HepG2 (cell line): Measurements from ENCODE around the gene ZBTB4. TPM values are rescaled to one million over a fixed set of nuclear protein-coding genes. Genes with fewer than 3 reads are reported as not detected.

Source experiments
- ATAC-seq: fragments of 200-7000 bp; cut with Tn5 transposase; 3 replicates; pipeline ENCODE4 v1.9.1; 2020; ENCODE audit warnings: mild to moderate bottlenecking, moderate library complexity
- BruUV-seq: library from RNA; stranded (reverse); fragments of 400-500 nt; replicated peaks from 2 replicates; lab custom pipeline; 2021; lab: Mats Ljungman, UMichigan
- CTCF ChIA-PET: fragments of 300-600 bp; formaldehyde crosslinking; extraction: SDS; loops from one replicate; lab custom pipeline; 2021; ENCODE audit warnings: low total read pairs, inconsistent platforms, low intra/inter-chr PET ratio; lab: Yijun Ruan, JAX
- POLR2A ChIA-PET: fragments of 350-600 bp; sonication (Branson Sonifier 250); formaldehyde crosslinking; loops from one replicate; lab custom pipeline; 2020; ENCODE audit warnings: antibody characterized with exemption, inconsistent platforms; lab: Yijun Ruan, JAX
- DNase-seq: peaks from one replicate; pipeline ENCODE4 v3.0.0-alpha.2; 2015; ENCODE audit warnings: low spot score
- FAIRE-seq: peaks from 3 replicates; lab custom pipeline; 2011; peaks lifted over from hg19 to GRCh38; lab: Jason Lieb, UNC
- H2AFZ ChIP-seq: one replicate; pipeline ENCODE4 v1.6.1; 2011; ENCODE audit warnings: low read length, inconsistent platforms
- H3K27ac ChIP-seq: fragments of 300-600 bp; 3 replicates; pipeline ENCODE4 v1.8.0; 2011; ENCODE audit warnings: mixed run types, mild to moderate bottlenecking, mixed read lengths, low read length, inconsistent platforms; ENCODE audit not compliant: insufficient read depth; ENCODE audit errors: extremely low read length
- H3K27me3 ChIP-seq, 2 experiments: fragments of 200-600 bp in 1 of 2; 2 replicates in 1 of 2; 3 replicates in 1 of 2; pipeline versions ENCODE4 v1.6.0 to v1.8.0; 2011; ENCODE audit warnings: low read length in 2 of 2, mild to moderate bottlenecking in 2 of 2, moderate library complexity in 2 of 2, inconsistent platforms in 1 of 2; ENCODE audit not compliant: insufficient read depth in 2 of 2, control insufficient read depth in 1 of 2
- H3K36me3 ChIP-seq, 2 experiments: fragments of 200-600 bp in 1 of 2; replicated peaks in 1 of 2; 2 replicates in 1 of 2; 3 replicates in 1 of 2; pipeline versions ENCODE4 v1.5.1 to v1.8.0; 2011; ENCODE audit warnings: low read length in 2 of 2, inconsistent platforms in 1 of 2; ENCODE audit not compliant: insufficient read depth in 2 of 2, control insufficient read depth in 1 of 2
- H3K4me1 ChIP-seq: 2 replicates; pipeline ENCODE4 v1.5.1; 2012; ENCODE audit warnings: low read length, inconsistent platforms; ENCODE audit not compliant: insufficient read depth
- H3K4me2 ChIP-seq: 2 replicates; pipeline ENCODE4 v1.6.0; 2011; ENCODE audit warnings: low read depth, low read length, inconsistent platforms
- H3K4me3 ChIP-seq, 3 experiments: fragments of 200-600 bp in 1 of 3; sonication (generic), shearing (Covaris generic) in 1 of 3; replicated peaks in 1 of 3; 2 replicates each; pipeline ENCODE4 v1.5.1; 2011 to 2016; ENCODE audit warnings: low read length in 3 of 3, inconsistent platforms in 2 of 3, low read depth in 2 of 3, mild to moderate bottlenecking in 2 of 3, control low read depth in 1 of 3, mixed read lengths in 1 of 3; ENCODE audit not compliant: insufficient read depth in 1 of 3
- H3K79me2 ChIP-seq: one replicate; pipeline ENCODE4 v1.6.1; 2011; ENCODE audit warnings: low read length, inconsistent platforms; ENCODE audit not compliant: insufficient read depth
- H3K9ac ChIP-seq: 2 replicates; pipeline ENCODE4 v1.6.0; 2011; ENCODE audit warnings: mild to moderate bottlenecking, low read depth, low read length, inconsistent platforms; ENCODE audit not compliant: insufficient read depth
- H3K9me3 ChIP-seq: 2 replicates; pipeline ENCODE4 v1.5.1; 2012; ENCODE audit warnings: mild to moderate bottlenecking, low read length
- H4K20me1 ChIP-seq: 2 replicates; pipeline ENCODE4 v1.6.0; 2011; ENCODE audit warnings: inconsistent platforms, mild to moderate bottlenecking, low read length, moderate library complexity; ENCODE audit not compliant: insufficient read depth
- FOSL2 ChIP-seq: sonication (generic); formaldehyde crosslinking; IDR thresholded peaks from 2 replicates; pipeline ENCODE4 v1.4.0; 2020; ENCODE audit warnings: missing genetic modification reagents
- FOXP1 ChIP-seq, 2 experiments: fragments of 450-650 bp in 1 of 2; IDR thresholded peaks; 2 replicates each; pipeline ENCODE4 v1.6.1; 2017 to 2018; ENCODE audit warnings: antibody characterized with exemption in 1 of 2
- HNRNPH1 ChIP-seq: fragments of 200-400 bp; formaldehyde crosslinking; optimal IDR thresholded peaks from 2 replicates; pipeline ENCODE3; 2017; ENCODE audit warnings: mild to moderate bottlenecking, low read depth, low read length
- NKX3-1 ChIP-seq: sonication (generic); formaldehyde crosslinking; IDR thresholded peaks from 2 replicates; pipeline ENCODE4 v1.5.0; 2020; ENCODE audit warnings: missing genetic modification reagents
- NR3C1 ChIP-seq: sonication (generic); formaldehyde crosslinking; IDR thresholded peaks from 2 replicates; pipeline ENCODE4 v1.4.0; 2020; ENCODE audit warnings: missing genetic modification reagents
- PAX8 ChIP-seq: sonication (generic); formaldehyde crosslinking; IDR thresholded peaks from 2 replicates; pipeline ENCODE4 v1.8.0; 2022; ENCODE audit warnings: mild to moderate bottlenecking, missing genetic modification reagents, borderline replicate concordance
- TRIM22 ChIP-seq: fragments of 450-650 bp; IDR thresholded peaks from 2 replicates; pipeline ENCODE4 v1.6.1; 2017
- ZBTB10 ChIP-seq: sonication (generic); formaldehyde crosslinking; IDR thresholded peaks from 2 replicates; pipeline ENCODE4 v1.4.0; 2020; ENCODE audit warnings: missing genetic modification reagents, borderline replicate concordance
- ZBTB25 ChIP-seq: IDR thresholded peaks from 2 replicates; pipeline ENCODE4 v1.6.1; 2018; ENCODE audit warnings: missing genetic modification reagents
- ZZZ3 ChIP-seq: sonication (generic); formaldehyde crosslinking; IDR thresholded peaks from 2 replicates; pipeline ENCODE4 v1.4.0; 2020; ENCODE audit warnings: missing genetic modification reagents, mild to moderate bottlenecking, borderline replicate concordance
- WGBS: methylation state at CpG from one replicate; pipeline ENCODE4 v1.1.6; 2017; ENCODE audit warnings: low lambda C conversion rate; 5-methylcytosine and 5-hydroxymethylcytosine counted together
- in situ Hi-C: cut with HindIII; loops from 2 replicates; pipeline ENCODE4 v1.10.0; 2017; ENCODE audit warnings: low pct_unique_long_range_greater_than_20kb; ENCODE audit not compliant: extremely low pct_ligation_motif_present
- intact Hi-C: fragments of 100-400 bp; cut with micrococcal nuclease; formaldehyde crosslinking; loops from one replicate; pipeline ENCODE4 v1.10.0; 2022; ENCODE audit not compliant: unreplicated experiment
- polyA plus RNA-seq, 8 experiments: library from polyadenylated mRNA; depleted of rRNA in 3 of 8; stranded (reverse) in 7 of 8; unstranded in 1 of 8; fragments of >200 nt; fragmentation: Illumina TruSeq in 4 of 8; extraction: Trizol in 4 of 8; gene quantifications; 2 replicates each; pipeline versions ENCODE4 v1.2.1 to v1.2.3, GENCODE V29; 2011 to 2016; ENCODE audit warnings: low read depth in 4 of 8, missing spikeins in 1 of 8, mixed read lengths in 1 of 8; ENCODE audit not compliant: insufficient read depth in 1 of 8
- total RNA-seq, 5 experiments: library from RNA; depleted of rRNA; stranded (reverse); fragments of >200 nt; fragmentation: Illumina TruSeq; extraction: Trizol; gene quantifications; 2 replicates each; pipeline ENCODE4 v1.2.3, GENCODE V29; 2016; ENCODE audit warnings: low read depth in 1 of 5

The ZBTB4 gene
- total and polyA plus RNA-seq, 2 of the 13 experiments (the other 11 are each of a cell fraction or from before 2014, with no cell fraction given), result 4.3 to 7.4 TPM

GRCh38 chr17:7442142-7442541 lies 37.3 kb downstream of the ZBTB4 start:
- no peak for FAIRE-seq
- ChIA-PET POLR2A (interaction anchor here (1.3 kb wide), 1 partner anchor 33 kb away, joined by 11 read pairs; no protein-coding TSS in a partner anchor), CTCF (no interaction called here)
- no peaks in the 10 kb centered on the region for H3K36me3 ChIP-seq
- DNase-seq, result no peak
- H3K9me3 ChIP-seq, result no peaks in the 10 kb centered on the region
- no peaks in the 10 kb centered on the region for H3K79me2 ChIP-seq
- no peak overlapping the region for H3K27ac ChIP-seq
- no peak overlapping the region for H2AFZ ChIP-seq
- no TSS peak for BruUV-seq
- peaks cover 6 to 27% of the 10 kb centered on the region in 2 experiments; a peak in 4 of 5 replicates for H3K27me3 ChIP-seq
- peaks cover 57% of the 10 kb centered on the region for H3K4me1 ChIP-seq
- H3K9ac ChIP-seq, result no peak overlapping the region
- no peaks in the 10 kb centered on the region for H4K20me1 ChIP-seq
- H3K4me3 ChIP-seq, result no peak overlapping the region
- no peak overlapping the region for H3K4me2 ChIP-seq
- ATAC-seq, result no peak
- intact Hi-C loops (no loop called here), in situ Hi-C loops (no loop called here)
- WGBS, result 48% methylated on average over 2 of the region's 2 CpGs
- TF ChIP-seq NR3C1 (CRISPR knock-in tag), result no peak
- no peak for TF ChIP-seq NKX3-1 (CRISPR knock-in tag)
- no peak for TF ChIP-seq ZBTB25 (CRISPR knock-in tag)
- no peak for TF ChIP-seq ZBTB10 (CRISPR knock-in tag)
- TF ChIP-seq FOXP1 (IDR thresholded peaks at IDR 0.05), result no peak
- TF ChIP-seq FOXP1 (CRISPR knock-in tag; IDR thresholded peaks at IDR 0.05), result no peak
- no peak for TF ChIP-seq ZZZ3
- no peak for TF ChIP-seq FOSL2 (CRISPR knock-in tag)
- TF ChIP-seq TRIM22, result no peak
- no peak for TF ChIP-seq PAX8
- no peak for TF ChIP-seq HNRNPH1
